ENCODE results near the gene BECN2.

GRCh38 chr1:241917487-241917886 is 40.1 kb upstream of the BECN2 start:
- TF ChIP-seq POLR2AphosphoS5 (IDR thresholded peaks at IDR 0.05), result no peak
- no peak for TF ChIP-seq POLR2A (IDR thresholded peaks at IDR 0.05)
- TF ChIP-seq, protein P1, sequence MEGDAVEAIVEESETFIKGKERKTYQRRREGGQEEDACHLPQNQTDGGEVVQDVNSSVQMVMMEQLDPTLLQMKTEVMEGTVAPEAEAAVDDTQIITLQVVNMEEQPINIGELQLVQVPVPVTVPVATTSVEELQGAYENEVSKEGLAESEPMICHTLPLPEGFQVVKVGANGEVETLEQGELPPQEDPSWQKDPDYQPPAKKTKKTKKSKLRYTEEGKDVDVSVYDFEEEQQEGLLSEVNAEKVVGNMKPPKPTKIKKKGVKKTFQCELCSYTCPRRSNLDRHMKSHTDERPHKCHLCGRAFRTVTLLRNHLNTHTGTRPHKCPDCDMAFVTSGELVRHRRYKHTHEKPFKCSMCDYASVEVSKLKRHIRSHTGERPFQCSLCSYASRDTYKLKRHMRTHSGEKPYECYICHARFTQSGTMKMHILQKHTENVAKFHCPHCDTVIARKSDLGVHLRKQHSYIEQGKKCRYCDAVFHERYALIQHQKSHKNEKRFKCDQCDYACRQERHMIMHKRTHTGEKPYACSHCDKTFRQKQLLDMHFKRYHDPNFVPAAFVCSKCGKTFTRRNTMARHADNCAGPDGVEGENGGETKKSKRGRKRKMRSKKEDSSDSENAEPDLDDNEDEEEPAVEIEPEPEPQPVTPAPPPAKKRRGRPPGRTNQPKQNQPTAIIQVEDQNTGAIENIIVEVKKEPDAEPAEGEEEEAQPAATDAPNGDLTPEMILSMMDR (IDR thresholded peaks at IDR 0.05), result no peak
